Putamen (tissue), 1 donor: ENCODE data around the gene NPTN.
"Not testable (repeated sequence)": the region's sequence is repeated elsewhere in the genome, so short reads cannot be mapped to it uniquely, and the experiment has no call there.

Source experiments
- DNase-seq: peaks from one replicate; pipeline ENCODE4 v3.0.0-alpha.2; 2016; ENCODE audit warnings: low spot score

NPTN gene

DNA sequence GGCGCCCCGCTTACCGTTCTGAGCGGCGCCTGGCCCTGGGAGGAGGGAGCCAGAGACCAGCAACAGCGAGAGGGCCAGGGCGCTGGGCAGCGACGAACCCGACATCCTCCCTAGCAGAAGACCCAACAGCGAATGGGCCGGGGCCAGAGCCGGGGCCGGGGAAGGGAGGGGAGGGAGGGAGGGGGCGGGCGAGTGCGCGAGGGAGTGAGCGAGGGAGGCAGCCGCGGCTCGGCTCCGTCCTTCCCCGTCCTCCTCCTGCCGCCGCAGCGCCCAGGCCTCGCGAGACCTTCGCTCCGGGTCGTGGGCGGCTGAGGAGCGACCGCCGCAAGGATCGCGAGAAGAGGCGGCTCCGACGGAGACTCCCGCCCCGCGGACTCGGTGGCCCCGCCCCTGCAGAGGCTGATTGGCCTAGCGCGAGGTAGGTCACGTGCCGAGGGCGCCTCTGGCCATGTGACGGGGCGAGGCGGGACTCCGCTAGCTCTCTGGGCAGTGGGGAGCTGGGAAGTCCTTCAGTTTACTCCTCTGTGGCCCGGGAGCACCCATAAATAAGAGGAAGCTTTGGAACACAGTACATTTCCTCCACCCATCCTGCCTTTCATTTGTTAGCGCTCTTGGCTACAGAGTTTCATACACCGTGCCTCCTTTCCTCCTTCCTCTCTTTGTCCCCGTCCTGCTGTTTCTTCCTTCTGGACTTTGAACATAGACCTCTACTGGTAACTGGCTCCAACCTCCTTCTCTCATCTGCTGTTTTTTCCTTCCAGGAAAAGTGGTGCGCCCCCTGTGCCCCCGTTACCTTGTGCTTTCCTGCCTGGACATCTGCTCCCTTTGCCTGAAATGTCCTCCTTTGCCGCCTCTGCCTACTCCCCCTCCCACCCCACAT, at the start of gene NPTN:
TSS of gene NPTN (minus strand) at position 279 of the 880 bp plus-strand sequence. CDS start at position 105, 174 bp downstream.
- peak; percentile 98 for DNase-seq

DNA sequence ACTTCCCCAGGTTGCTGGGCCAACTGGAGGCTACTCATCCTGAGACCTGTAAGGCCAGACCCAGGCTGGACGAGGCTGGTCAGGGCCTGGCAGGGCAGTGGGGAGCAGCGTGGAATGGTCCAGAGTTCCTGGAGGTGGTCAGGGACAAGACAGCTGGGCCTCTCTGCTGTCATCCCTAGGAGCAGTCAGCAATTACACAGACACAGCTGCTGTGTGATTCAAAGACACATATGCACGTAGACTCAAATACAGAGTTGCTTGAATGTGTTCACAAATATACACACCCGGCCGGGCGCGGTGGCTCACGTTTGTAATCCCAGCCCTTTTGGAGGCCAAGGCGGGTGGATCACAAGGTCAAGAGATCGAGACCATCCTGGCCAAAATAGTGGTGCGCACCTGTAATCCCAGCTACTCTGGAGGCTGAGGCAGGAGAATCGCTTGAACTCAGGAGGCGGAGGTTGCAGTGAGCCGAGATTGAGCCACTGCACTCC, 49.5 kb upstream of the NPTN start:
- no peak for DNase-seq

DNA sequence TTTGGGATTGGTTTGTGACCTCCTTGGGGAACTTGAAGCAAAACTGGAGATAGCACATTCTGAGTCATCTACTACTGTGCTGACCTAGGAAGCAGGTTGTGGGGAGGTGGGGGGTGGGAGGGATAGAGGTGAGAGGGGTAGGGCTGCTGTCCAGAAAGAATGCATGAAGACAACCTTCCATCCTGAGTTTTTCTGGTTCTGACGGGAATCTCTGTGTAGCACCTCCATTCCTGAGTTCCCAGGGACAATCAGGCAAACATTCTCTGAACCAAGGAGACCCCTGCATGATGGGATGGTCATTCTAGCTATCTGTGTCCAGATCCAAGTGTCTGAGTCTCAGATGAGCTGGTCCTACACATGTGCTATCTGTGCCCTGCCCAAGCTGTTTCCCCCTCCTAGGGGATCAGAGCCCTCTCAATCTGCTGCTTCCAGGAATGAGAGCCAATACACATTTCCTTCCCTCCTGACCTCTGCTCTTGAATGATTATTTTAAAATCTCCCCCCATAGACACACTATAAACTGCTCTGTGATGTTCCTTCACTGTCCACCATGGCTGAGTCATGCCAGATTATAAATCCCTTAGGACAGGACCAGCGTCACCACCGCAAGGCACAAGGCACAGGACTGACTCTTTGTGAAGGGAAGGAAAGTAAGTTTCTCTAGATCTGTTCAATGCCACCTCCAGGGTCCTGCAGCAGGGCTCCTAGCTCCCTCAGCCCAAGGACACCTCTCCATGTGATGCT, 48.8 kb upstream of the NPTN start:
- DNase-seq = no peak

- no peak for DNase-seq
Observed at GRCh38 chr15:73681063-73681462, 47.9 kb upstream of the NPTN start.

- DNase-seq = no peak
Observed at GRCh38 chr15:73680549-73680948, 47.4 kb upstream of the NPTN start.

- no peak for DNase-seq
Observed at GRCh38 chr15:73679964-73680363, 46.8 kb upstream of the NPTN start.

GRCh38 chr15:73679180-73679579, 46.0 kb upstream of the NPTN start:
- DNase-seq = no peak

- DNase-seq = no peak
Observed at GRCh38 chr15:73678498-73678897, 45.3 kb upstream of the NPTN start.

DNA sequence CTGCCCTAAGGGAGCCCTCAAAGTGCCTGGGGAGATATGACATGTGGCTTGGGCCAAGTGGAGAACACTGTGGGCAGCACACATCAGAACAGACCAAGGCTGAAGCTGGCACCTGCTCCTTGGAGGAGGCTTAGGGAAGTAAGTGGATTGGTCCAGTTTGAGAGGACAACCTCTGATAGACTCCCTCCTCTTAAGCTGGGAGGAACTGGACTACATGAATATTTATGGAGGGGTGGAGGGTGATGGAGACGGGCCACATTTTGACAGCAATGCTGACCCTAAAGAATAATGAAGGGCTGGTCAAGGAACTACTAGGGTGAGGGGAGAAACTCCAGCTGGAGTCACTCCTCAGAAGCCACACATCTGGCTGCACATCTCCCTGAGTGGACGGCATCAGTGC, 44.5 kb upstream of the NPTN start:
- no peak for DNase-seq

GRCh38 chr15:73677146-73677607, 44.0 kb upstream of the NPTN start:
- DNase-seq = no peak

DNA sequence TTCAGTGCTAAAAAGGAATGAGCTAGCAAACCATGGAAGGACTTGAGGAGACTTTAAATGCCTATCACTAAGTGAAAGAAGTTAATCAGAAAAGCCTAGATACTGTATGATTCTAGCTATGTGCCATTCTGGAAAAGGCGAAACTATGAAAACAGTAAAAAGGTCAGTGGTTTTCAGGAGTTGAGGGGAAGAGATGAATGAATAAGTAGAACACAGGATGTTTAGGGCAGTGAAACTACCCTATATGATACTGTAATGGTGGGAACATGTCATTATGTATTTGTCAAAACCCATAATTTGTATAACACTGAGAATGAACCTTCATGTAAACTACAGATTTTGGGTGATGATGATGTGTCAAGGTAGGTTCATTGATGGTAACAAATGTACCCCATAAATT, 41.4 kb upstream of the NPTN start:
- DNase-seq = no peak

DNA sequence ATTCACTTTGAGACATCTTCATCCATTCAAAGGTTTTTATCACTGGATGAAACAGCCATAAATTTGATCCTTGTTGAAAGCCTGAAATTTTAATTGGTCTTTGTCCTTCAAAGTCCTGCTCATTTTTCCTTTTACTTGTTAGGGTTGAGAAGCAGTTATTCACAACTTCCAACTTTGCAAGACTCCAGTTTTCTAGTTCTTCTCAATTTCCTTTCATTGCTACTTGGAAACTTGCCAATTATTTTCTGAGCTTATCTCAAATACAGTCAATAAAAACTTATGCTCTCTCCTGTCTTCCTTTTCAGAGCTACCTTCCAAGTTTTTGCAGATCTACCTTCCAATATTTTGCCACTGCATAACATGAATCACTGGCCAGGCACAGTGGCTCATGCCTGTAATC, 27.3 kb upstream of the NPTN start:
- DNase-seq = no peak

DNA sequence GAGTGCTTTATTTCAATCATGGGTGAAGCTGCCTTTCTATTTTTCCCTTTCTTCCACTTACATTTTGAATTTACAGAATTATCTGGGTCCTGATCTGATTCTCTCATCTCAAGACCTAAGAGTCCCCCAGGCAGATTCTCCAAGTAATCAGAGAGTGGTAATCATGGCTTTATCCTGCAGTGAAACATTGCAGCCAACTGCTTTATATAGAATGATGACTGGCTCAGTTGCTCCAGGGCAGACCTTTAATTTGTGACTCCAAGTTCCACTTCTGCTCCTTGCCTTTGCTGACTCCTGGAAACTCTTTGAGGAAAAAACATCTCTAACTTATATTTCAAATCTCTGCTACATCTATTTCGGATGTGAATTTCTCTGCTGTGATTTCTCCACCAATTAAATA, 25.5 kb upstream of the NPTN start:
- DNase-seq = no peak

- DNase-seq = no peak
Observed at GRCh38 chr15:73655724-73656123, 22.5 kb upstream of the NPTN start.

DNA sequence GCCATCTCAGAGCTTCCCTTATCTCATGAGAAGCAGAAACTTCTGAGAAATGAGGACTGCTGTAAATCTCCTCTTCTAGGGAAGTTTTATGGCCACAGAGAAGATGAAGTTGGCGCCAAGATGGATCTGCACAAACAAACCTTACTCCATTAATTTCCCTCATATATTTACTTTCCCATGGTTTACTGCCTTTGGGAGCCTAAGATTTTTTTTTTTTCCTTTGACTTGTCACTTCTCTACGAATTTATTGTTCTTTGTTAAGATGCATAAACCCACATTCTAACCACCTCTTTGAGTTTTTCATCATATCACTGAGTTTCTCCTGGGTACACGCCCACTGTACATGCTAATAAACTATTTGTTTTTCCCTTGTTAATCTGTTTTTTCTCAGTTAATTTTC, 21.5 kb upstream of the NPTN start:
- DNase-seq = no peak

DNA sequence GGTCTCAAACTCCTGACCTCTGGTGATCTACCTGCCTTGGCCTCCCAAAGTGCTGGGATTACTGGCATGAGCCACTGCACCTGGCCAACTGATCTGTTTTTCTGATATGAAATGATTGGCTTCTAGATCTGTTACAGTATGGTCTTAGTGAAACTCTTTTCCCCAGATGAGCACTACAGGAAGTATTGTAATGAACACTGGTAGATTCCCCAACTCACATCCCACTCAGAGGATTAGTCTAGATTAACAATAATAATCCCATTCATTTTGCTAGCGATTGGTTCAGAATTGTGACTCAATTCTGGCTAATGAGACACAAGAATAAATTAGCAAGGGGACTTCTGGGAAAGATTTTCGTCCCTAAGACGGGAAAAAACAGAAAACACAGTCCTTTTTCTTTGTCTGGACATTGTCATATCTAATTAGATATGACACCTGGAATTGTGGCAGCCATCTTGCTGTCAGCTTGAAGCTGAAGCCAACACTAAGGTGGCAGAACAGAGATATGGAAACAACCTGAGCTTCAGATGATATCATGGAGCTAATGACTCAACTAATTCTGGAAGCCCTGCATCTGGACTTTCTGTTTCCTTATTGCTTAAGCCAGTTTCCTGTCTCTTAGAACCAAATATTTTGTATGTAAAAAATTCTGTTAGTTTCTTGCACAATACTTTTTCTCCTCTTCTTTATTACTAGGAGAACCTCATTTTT, 17.4 kb upstream of the NPTN start:
- no peak for DNase-seq

DNA sequence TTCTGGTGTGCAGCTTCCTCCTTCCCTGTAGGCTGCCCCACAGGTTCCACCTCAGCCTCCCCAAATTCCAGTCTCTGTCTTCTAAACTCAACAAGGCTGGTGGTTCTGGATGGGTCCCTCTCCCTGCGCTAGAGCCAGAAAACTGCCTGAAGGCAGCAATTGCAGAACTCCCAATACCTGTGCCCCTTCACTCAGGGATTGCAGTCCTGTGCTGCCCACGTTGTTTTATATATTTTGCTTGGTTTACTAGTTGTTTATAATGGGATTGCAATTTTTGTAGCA, 14.8 kb upstream of the NPTN start:
- DNase-seq = no peak

DNA sequence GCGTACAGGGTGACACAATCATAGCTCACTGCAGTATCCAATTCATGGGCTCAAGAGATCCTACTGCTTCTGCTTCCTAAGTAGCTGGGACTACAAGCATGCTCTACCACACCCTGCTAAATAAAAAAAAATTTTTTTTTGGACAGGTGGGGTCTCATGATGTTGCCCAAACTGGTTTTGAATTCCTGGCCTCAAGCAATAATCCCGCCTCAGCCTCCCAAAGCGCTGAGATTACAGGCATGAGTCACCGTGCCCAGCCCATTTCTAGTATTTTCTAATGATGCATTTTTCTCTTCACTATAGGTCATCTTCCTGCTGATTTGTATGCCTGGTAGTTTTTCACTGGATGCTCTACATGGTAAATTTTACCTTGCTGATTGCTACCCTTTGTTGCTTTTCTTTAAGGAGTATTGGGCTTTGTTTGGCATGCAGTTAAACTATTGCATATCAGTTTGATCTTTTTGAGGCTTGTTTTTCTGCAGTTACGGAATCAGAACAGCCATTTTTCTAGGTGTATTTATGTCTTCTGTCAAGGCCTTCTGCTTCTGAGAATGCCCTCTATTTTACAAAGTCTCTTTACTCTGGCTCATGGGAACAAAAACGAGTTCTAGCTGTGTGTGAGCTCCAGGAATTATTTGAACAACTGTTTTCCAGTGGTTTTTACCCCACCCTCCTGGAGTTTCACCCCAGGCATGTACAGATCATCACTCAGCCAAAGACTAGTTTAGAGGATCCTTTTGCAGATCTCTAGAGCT, 14.2 kb upstream of the NPTN start:
- no peak for DNase-seq

DNA sequence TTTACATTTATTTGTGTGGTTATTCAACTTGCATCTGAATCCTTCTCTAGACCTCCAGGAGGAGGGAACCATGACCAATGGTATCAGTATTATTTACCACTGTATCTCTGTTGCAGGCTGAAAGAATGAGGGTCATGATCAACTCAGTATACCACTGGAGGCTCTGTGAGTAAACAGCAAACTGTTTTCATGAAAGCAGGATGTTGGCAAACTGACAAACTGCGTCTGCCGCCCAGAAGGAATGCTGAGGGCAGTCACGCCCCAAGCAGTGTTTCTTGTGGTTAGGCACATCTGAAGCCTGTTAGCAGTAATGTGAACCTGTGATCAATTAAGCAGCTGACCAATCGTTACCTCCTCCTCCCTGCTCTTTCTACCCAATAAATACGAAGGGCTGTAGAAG, 6.3 kb upstream of the NPTN start:
- not testable (repeated sequence) for DNase-seq

- no peak for DNase-seq
Observed at GRCh38 chr15:73637527-73637926, 4.3 kb upstream of the NPTN start.

DNA sequence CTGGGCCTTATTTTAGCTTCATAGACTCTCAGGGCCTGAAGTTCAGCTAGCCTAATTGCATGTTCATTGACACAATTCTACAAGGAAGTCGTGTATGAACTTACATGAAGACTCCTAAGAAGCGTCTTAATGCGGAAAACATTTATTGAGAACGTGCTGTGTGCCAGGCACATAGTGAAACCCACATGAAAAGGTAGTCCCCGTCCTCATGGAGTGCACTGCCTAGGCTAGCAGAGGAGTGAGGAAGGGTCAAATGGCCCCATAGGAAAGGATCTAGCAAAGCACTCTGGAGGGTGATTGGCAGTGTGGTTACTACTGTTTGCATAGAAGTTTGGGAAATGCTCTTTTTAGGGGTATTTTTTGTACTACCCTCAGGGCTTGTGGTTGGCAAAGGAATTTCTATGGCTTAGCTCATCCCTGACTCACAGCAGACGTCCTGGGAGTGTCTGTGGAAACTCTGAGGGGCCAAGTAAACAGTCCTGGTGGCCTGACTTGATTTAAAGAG, 854 bp upstream of the NPTN start:
- no peak for DNase-seq

DNA sequence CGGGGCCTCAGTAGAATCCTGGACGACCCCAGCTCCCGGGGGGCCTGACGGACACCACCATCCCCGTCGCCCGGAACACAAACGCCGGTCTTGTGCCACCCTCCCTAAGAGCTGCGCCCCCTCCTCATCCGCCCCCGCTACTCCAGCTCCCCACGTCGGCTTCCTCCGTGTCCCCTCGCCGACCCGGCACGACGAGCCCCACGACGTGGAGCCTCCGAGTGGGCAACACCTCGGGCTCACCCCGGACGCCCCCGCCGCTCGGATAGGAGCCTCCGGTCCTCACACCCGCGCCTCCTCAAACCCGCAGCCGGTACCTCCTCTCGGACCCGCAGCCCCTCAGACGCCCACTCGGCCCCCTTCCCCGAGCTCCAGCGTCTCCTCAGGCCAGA, 525 bp downstream of the NPTN start:
- DNase-seq = no peak
